Left lung (tissue), 10 donors: ENCODE measurements around the gene B9D1. TPM values are rescaled to one million over a fixed set of nuclear protein-coding genes. Genes with fewer than 3 reads are reported as not detected.

Experiments used
- ATAC-seq: fragments of 200-7000 bp; cut with Tn5 transposase; one replicate; pipeline ENCODE4 v1.9.1; 2020; ENCODE audit warnings: moderate library complexity
- DNase-seq, 4 donors: peaks; one replicate each; pipeline ENCODE4 v3.0.0-alpha.2; 2013 to 2020
- H3K27ac ChIP-seq, 2 donors: fragments of 200-600 bp; sonication (generic) in 1 of 2; one replicate each; pipeline versions ENCODE4 v1.5.0 to v1.8.0; 2020 to 2021
- H3K27me3 ChIP-seq, 2 donors: fragments of 200-600 bp; sonication (generic) in 1 of 2; one replicate each; pipeline versions ENCODE4 v1.5.0 to v1.8.0; 2020 to 2021
- H3K36me3 ChIP-seq, 2 donors: fragments of 200-600 bp; sonication (generic) in 1 of 2; one replicate each; pipeline versions ENCODE4 v1.5.0 to v1.8.0; 2020 to 2021
- H3K4me1 ChIP-seq, 2 donors: fragments of 200-600 bp; one replicate each; pipeline ENCODE4 v1.8.0; 2021
- H3K4me3 ChIP-seq, 2 donors: fragments of 200-600 bp; sonication (generic) in 1 of 2; one replicate each; pipeline versions ENCODE4 v1.5.0 to v1.8.0; 2020 to 2021; ENCODE audit warnings: mild to moderate bottlenecking in 1 of 2
- H3K9me3 ChIP-seq, 2 donors: fragments of 200-600 bp; sonication (generic) in 1 of 2; one replicate each; pipeline versions ENCODE4 v1.5.0 to v1.8.0; 2020 to 2021
- CTCF ChIP-seq, 2 donors: fragments of 200-600 bp; sonication (generic) in 1 of 2; IDR thresholded peaks; one replicate each; pipeline versions ENCODE4 v1.5.0 to v1.8.0; 2021; ENCODE audit warnings: antibody characterized with exemption in 2 of 2
- intact Hi-C, 2 donors: fragments of 100-400 bp; cut with DNase I; formaldehyde crosslinking; loops; one replicate each; pipeline versions ENCODE4 v1.11.2 to v1.14.2; 2022
- polyA plus RNA-seq, 6 donors: library from polyadenylated mRNA; unstranded; fragments of 120-200 nt; gene quantifications; one replicate each; pipeline ENCODE4 v1.2.1, GENCODE V29; 2013; ENCODE audit not compliant: insufficient read length in 6 of 6
- total RNA-seq, 2 donors: library from RNA; stranded (reverse); fragmentation: NEBNext Ultra II Directional; extraction: Animal tissue kit (Norgen Biotek cat#: 25700); gene quantifications; one replicate each; pipeline ENCODE4 v1.2.1, GENCODE V29; 2021
- donor health status: DM: no; HTN: yes; CAD: no.
- donor health status: DM: no; HTN: no; CAD: no.

The B9D1 gene
- total and polyA plus RNA-seq, 8 donors: 11.4 to 24.1 (median 21.1) TPM

GRCh38 chr17:19405114-19405513, 42.6 kb upstream of the B9D1 start:
- no peak for TF ChIP-seq CTCF (IDR thresholded peaks at IDR 0.05)
- H3K4me1 ChIP-seq: peaks cover 0 to 7% of the 10 kb centered on the region in 2 donors
- H3K27ac ChIP-seq: no peak overlapping the region
- ATAC-seq (no peak), DNase-seq (no peak)
- H3K4me3 ChIP-seq: no peak overlapping the region
- intact Hi-C loops: no loop called here
- H3K27me3 ChIP-seq: no peaks in the 10 kb centered on the region
- no peaks in the 10 kb centered on the region for H3K9me3 ChIP-seq
- H3K36me3 ChIP-seq: no peaks in the 10 kb centered on the region

- Histone ChIP-seq H3K9me3 (no peaks in the 10 kb centered on the region), H3K36me3 (no peaks in the 10 kb centered on the region), H3K4me1 (peaks cover 0 to 15% of the 10 kb centered on the region in 2 donors), H3K4me3 (no peak overlapping the region), H3K27ac (no peak overlapping the region), H3K27me3 (no peaks in the 10 kb centered on the region)
- intact Hi-C loops: no loop called here
- DNase-seq (no peak), ATAC-seq (no peak)
- TF ChIP-seq CTCF (IDR thresholded peaks at IDR 0.05): no peak
These were observed 41.7 kb upstream of the B9D1 start for GRCh38 chr17:19404264-19404663.

GRCh38 chr17:19403021-19403420, 40.5 kb upstream of the B9D1 start:
- no peaks in the 10 kb centered on the region for H3K36me3 ChIP-seq
- no peaks in the 10 kb centered on the region for H3K27me3 ChIP-seq
- H3K4me1 ChIP-seq: peaks cover 10 to 27% of the 10 kb centered on the region in 2 donors
- no peak overlapping the region for H3K27ac ChIP-seq
- no peak for ATAC-seq
- intact Hi-C loops: no loop called here
- no peak overlapping the region for H3K4me3 ChIP-seq
- TF ChIP-seq CTCF (IDR thresholded peaks at IDR 0.05): no peak
- no peaks in the 10 kb centered on the region for H3K9me3 ChIP-seq
- no peak for DNase-seq

- no peaks in the 10 kb centered on the region for H3K9me3 ChIP-seq
- ATAC-seq (no peak), DNase-seq (no peak)
- H3K4me3 ChIP-seq: no peak overlapping the region
- TF ChIP-seq CTCF (IDR thresholded peaks at IDR 0.05): no peak
- intact Hi-C loops: no loop called here
- no peaks in the 10 kb centered on the region for H3K36me3 ChIP-seq
- no peaks in the 10 kb centered on the region for H3K27me3 ChIP-seq
- peaks cover 10 to 35% of the 10 kb centered on the region in 2 donors for H3K4me1 ChIP-seq
- no peak overlapping the region for H3K27ac ChIP-seq
These were observed 39.6 kb upstream of the B9D1 start for GRCh38 chr17:19402171-19402570.

- H3K36me3 ChIP-seq: no peaks in the 10 kb centered on the region
- peaks cover 10 to 35% of the 10 kb centered on the region in 2 donors for H3K4me1 ChIP-seq
- no peaks in the 10 kb centered on the region for H3K9me3 ChIP-seq
- ATAC-seq: no peak
- no peak overlapping the region for H3K4me3 ChIP-seq
- peak in 1 of 4 donors; percentile 20 for DNase-seq
- TF ChIP-seq CTCF (IDR thresholded peaks at IDR 0.05): no peak
- intact Hi-C loops: no loop called here
- no peak overlapping the region for H3K27ac ChIP-seq
- H3K27me3 ChIP-seq: no peaks in the 10 kb centered on the region
These were observed 38.9 kb upstream of the B9D1 start for GRCh38 chr17:19401321-19402010.
